Pancreas (tissue), 10 donors: Measurements from ENCODE around the gene TACR2. TPM values are rescaled to one million over a fixed set of nuclear protein-coding genes. Genes with fewer than 3 reads are reported as not detected.
"Not testable (repeated sequence)": the region's sequence is repeated elsewhere in the genome, so short reads cannot be mapped to it uniquely, and the experiment has no call there.

ENCODE experiments used
- ATAC-seq, 4 donors: fragments of 200-7000 bp; cut with Tn5 transposase; one replicate each; pipeline versions ENCODE4 v1.8.0 to v1.9.1; 2020; ENCODE audit warnings: mild to moderate bottlenecking in 4 of 4, moderate library complexity in 4 of 4
- DNase-seq, 6 donors: peaks; one replicate each; pipeline ENCODE4 v3.0.0-alpha.2; 2020
- FAIRE-seq: peaks from 2 replicates; lab custom pipeline; 2012; peaks lifted over from hg19 to GRCh38; lab: Jason Lieb, UNC
- H3K27ac ChIP-seq, 4 donors: fragments of 200-600 bp; sonication (generic); 1 replicate in 3 of 4; 2 replicates in 1 of 4; pipeline versions ENCODE4 v1.5.0 to v1.8.0; 2020
- H3K27me3 ChIP-seq, 4 donors: fragments of 200-600 bp; one replicate each; pipeline ENCODE4 v1.8.0; 2021
- H3K36me3 ChIP-seq, 3 donors: fragments of 200-600 bp; sonication (generic) in 1 of 3; one replicate each; pipeline versions ENCODE4 v1.5.0 to v1.8.0; 2020 to 2021
- H3K4me1 ChIP-seq, 3 donors: fragments of 200-600 bp; one replicate each; pipeline ENCODE4 v1.8.0; 2021
- H3K4me3 ChIP-seq, 4 donors: fragments of 200-600 bp; sonication (generic) in 2 of 4; one replicate each; pipeline versions ENCODE4 v1.5.0 to v1.8.0; 2020 to 2021
- H3K9me3 ChIP-seq, 4 donors: fragments of 200-600 bp; one replicate each; pipeline ENCODE4 v1.8.0; 2021
- WGBS, 2 donors: extraction: QIAGEN DNeasy Blood & Tissue Kit; methylation state at CpG; one replicate each; pipeline ENCODE4 v1.1.7; 2013; 5-methylcytosine and 5-hydroxymethylcytosine counted together
- intact Hi-C, 3 donors: fragments of 100-400 bp; cut with DNase I; formaldehyde crosslinking; loops; one replicate each; pipeline versions ENCODE4 v1.11.1 to v1.14.2; 2022
- polyA plus RNA-seq, 2 donors: library from polyadenylated mRNA; stranded (reverse); fragments of 200-250 nt; gene quantifications; one replicate each; pipeline ENCODE4 v1.2.3, GENCODE V29; 2013
- total RNA-seq, 6 donors: library from RNA; stranded (reverse); fragmentation: NEBNext Ultra II Directional in 4 of 6; extraction: Animal tissue kit (Norgen Biotek cat#: 25700) in 4 of 6; gene quantifications; one replicate each; pipeline versions ENCODE4 v1.2.1 to v1.2.4, GENCODE V29; 2021 to 2023
- TF ChIP-seq, protein P1 (sequence below), 4 donors: fragments of 200-600 bp; sonication (generic) in 3 of 4; IDR thresholded peaks; one replicate each; pipeline versions ENCODE4 v1.5.0 to v1.8.0; 2021; ENCODE audit warnings: antibody characterized with exemption in 4 of 4
- donor health status: healthy with polysubstance abuse.
- donor health status: DM: no; HTN: no; CAD: no; lungs with moderate emphysema.
- donor health status: DM: no; HTN: no; CAD: no.
- donor health status: control.
- donor health status: control.
- donor health status: Bipolar disorder and iron deficiency.
- donor health status: DM: yes; HTN: yes; CAD: no.
- donor health status: DM: no; HTN: no; CAD: no.
- donor health status: DM: no; HTN: no; CAD: no.
- donor health status: DM: yes; HTN: yes; CAD: no.

Gene TACR2
- total and polyA plus RNA-seq, 8 donors = 0.12 to 0.28 (median 0.15) TPM; not detected in 2

DNA sequence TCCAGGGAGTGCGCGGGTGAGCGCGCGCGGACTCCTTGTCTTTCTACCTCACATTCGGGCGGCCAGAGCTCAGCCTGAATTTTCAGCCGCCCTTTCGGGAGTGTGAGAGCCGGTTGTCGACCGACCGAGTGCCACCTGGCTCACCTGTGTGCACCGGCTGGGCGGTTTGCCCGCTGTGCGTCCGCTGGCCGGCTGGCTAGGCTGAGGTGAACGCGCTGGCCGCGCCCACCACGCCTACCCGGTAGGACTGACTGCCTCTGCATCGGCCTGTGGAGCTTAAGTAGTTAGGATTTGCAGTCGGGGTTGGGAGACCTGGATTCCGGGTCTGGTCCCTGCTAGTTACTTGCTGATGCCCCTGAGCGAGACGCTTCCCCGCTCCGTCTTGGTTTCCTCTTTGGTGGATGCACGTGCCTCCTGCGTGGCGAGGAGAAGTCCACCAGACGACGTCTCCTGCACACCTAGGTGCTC lies 35.1 kb upstream of the TACR2 start:
- H3K4me1 ChIP-seq = peaks cover 9 to 35% (median 13%) of the 10 kb centered on the region in 3 donors
- TF ChIP-seq, protein P1, sequence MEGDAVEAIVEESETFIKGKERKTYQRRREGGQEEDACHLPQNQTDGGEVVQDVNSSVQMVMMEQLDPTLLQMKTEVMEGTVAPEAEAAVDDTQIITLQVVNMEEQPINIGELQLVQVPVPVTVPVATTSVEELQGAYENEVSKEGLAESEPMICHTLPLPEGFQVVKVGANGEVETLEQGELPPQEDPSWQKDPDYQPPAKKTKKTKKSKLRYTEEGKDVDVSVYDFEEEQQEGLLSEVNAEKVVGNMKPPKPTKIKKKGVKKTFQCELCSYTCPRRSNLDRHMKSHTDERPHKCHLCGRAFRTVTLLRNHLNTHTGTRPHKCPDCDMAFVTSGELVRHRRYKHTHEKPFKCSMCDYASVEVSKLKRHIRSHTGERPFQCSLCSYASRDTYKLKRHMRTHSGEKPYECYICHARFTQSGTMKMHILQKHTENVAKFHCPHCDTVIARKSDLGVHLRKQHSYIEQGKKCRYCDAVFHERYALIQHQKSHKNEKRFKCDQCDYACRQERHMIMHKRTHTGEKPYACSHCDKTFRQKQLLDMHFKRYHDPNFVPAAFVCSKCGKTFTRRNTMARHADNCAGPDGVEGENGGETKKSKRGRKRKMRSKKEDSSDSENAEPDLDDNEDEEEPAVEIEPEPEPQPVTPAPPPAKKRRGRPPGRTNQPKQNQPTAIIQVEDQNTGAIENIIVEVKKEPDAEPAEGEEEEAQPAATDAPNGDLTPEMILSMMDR (IDR thresholded peaks at IDR 0.05) = no peak

DNA sequence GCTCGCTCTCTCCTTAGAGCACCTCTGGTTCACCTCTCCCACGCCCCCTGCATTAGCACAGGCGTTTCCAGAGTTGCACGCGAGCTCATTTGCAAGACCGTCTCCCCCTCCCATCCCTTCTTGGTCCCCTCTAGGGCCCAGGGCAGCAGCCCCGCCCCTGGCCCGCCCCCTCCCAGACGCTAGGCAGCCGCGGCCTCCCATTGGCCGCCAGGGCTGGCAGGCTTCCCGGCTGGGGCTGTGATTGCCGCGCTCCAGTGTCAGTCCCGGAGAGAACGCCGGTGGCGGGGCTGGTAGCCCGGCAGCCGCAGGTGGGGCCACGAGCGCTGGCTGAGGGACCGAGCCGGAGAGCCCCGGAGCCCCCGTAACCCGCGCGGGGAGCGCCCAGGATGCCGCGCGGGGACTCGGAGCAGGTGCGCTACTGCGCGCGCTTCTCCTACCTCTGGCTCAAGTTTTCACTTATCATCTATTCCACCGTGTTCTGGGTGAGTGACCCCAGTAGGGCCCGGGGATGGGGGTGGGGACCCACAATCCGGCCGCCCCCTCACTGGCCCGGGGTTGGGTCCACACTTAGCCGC lies 34.6 kb upstream of the TACR2 start, which contains the start of gene TSPAN15:
TSPAN15 (plus strand) TSS at position 257 of the 575 bp plus-strand sequence; CDS start at position 387, 130 bp downstream.
- intact Hi-C loops = no loop called here
- TF ChIP-seq, protein P1 (IDR thresholded peaks at IDR 0.05) = no peak
- Histone ChIP-seq H3K27ac (peak within 1 kb of the TSS; percentile 25 to 77 (median 63)), H3K4me1 (peaks cover 9 to 37% (median 13%) of the 10 kb centered on the region in 3 donors), H3K36me3 (no peaks in the 10 kb centered on the region), H3K27me3 (no peaks in the 10 kb centered on the region), H3K9me3 (no peaks in the 10 kb centered on the region), H3K4me3 (peak within 1 kb of the TSS; percentile 47 to 88 (median 70))
- peak; percentile 88 to 98 (median 93) for DNase-seq
- no peak for FAIRE-seq
- 1 to 2% methylated on average over 35 to 45 of the region's 45 CpGs for WGBS, 2 donors
- ATAC-seq = peak; percentile 87 to 94 (median 94)

More for the DNA sequence above, 35.1 kb upstream of the TACR2 start:
- Histone ChIP-seq H3K9me3 (no peaks in the 10 kb centered on the region), H3K27ac (peak overlapping the region; percentile 25 to 77 (median 63)), H3K36me3 (no peaks in the 10 kb centered on the region), H3K27me3 (no peaks in the 10 kb centered on the region), H3K4me3 (peak overlapping the region; percentile 47 to 88 (median 70))
- peak; percentile 68 to 89 (median 82) for DNase-seq
- peak; percentile 76 to 83 (median 80) for ATAC-seq
- intact Hi-C loops = no loop called here
- WGBS, 2 donors = 4 to 10% methylated on average over 38 of the region's 38 CpGs
- no peak for FAIRE-seq

DNA sequence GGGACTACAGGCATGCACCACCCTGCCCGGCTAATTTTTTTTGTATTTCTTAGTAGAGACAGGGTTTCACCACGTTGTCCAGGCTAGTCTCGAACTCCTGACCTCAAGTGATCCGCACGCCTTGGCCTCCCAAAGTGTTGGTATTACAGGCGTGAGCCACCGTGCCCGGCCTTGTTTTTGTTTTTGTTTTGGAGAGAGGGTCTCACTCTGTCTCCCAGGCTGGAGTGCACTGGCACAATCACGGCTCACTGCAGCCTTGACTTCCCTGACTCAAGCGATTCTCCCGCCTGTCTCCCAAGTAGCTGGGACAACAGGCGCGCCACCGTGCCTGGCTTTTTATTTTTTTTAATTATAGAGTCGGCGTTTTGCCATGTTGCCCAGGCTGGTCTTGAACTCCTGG lies 33.7 kb upstream of the TACR2 start:
- H3K36me3 ChIP-seq, FAIRE-seq, H3K4me3 ChIP-seq, DNase-seq, intact Hi-C loops, ATAC-seq, H3K27me3 ChIP-seq, H3K9me3 ChIP-seq: not testable (repeated sequence)
- WGBS, 2 donors = 88 to 90% methylated on average over 16 of the region's 16 CpGs
- Histone ChIP-seq H3K27ac (peak overlapping the region in 3 of 4 donors; percentile 25 to 77 (median 75)), H3K4me1 (peaks cover 9 to 37% (median 13%) of the 10 kb centered on the region in 3 donors)

DNA sequence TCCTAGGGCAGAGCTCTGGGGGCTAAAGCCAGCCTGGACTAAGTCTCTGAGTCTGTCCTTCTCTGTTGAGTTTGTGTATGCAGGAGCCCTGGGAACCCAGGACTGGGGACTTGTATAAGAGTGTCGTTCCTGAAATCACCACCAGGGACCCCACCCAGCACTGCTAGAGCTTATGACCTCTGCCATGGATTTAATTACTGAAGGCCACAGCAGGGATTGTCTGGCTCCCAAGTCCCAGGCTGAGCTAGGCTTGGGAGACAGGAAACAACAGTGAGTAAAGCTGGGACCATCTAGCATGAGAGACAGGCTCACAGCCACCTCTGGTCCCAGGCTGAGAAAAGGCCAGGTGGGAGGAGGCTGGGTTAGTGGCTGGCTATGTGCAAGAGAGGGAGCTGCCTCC lies 33.1 kb upstream of the TACR2 start:
- no peaks in the 10 kb centered on the region for H3K27me3 ChIP-seq
- intact Hi-C loops = no loop called here
- H3K27ac ChIP-seq = peak overlapping the region; percentile 43 to 77 (median 66)
- TF ChIP-seq, protein P1 (IDR thresholded peaks at IDR 0.05) = peak; percentile 35 to 58 (median 46)
- H3K9me3 ChIP-seq = no peaks in the 10 kb centered on the region
- 0 to 5% methylated on average over 1 of the region's 1 CpG for WGBS, 2 donors
- no peak overlapping the region for H3K4me3 ChIP-seq
- FAIRE-seq = no peak
- peak; percentile 24 to 59 (median 39) for ATAC-seq
- H3K4me1 ChIP-seq = peaks cover 9 to 37% (median 13%) of the 10 kb centered on the region in 3 donors
- no peaks in the 10 kb centered on the region for H3K36me3 ChIP-seq
- peak in 3 of 6 donors; percentile 52 to 64 (median 63) for DNase-seq

DNA sequence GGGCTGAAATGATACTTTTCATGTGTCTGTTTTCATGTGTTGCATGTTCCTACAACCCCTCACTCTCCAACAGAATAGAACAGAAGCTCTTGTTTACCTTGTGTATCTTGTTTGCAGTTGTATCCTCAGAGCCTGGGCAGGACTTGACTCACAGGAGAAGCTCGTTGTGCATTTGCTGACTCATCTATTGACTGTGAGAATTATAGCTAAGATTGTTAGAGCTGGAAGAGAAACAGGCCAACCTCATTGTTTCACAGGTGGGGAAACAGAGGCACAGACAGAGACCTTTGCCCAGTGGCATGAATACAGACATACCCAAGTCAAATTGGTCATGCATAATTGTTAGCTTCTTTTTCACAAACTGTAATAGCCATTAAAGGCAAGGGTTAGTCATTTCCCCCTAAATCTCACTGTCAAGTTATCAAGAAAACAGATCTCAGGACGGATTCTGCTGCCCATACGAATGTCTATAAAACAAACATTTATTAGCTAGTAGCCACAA lies 30.0 kb upstream of the TACR2 start:
- intact Hi-C loops = no loop called here
- Histone ChIP-seq H3K4me3 (no peak overlapping the region), H3K4me1 (peaks cover 9 to 28% (median 13%) of the 10 kb centered on the region in 3 donors), H3K9me3 (no peaks in the 10 kb centered on the region), H3K36me3 (no peaks in the 10 kb centered on the region), H3K27ac (peak overlapping the region in 2 of 4 donors; percentile 22 to 37), H3K27me3 (no peaks in the 10 kb centered on the region)
- DNase-seq (no peak), FAIRE-seq (no peak), ATAC-seq (peak in 2 of 4 donors; percentile 9 to 13)
- 39 to 51% methylated on average over 3 of the region's 3 CpGs for WGBS, 2 donors
- TF ChIP-seq, protein P1 (IDR thresholded peaks at IDR 0.05) = no peak
